GM23338 (cell line): ENCODE measurements around the gene CMTM6. TPM values are rescaled to one million over a fixed set of nuclear protein-coding genes. Genes with fewer than 3 reads are reported as not detected.
A peak's percentile ranks its signal among the peaks of the same experiment; 100 is the strongest.

ENCODE experiments used
- ATAC-seq: fragments of 200-7000 bp; cut with Tn5 transposase; 3 replicates; pipeline ENCODE4 v1.9.1; 2020
- DNase-seq: peaks from one replicate; pipeline ENCODE4 v3.0.0-alpha.2; 2015; ENCODE audit warnings: low spot score
- H2AFZ ChIP-seq: fragments of 200-600 bp; sonication (generic); 2 replicates; pipeline ENCODE4 v1.8.0; 2016; ENCODE audit warnings: antibody characterized with exemption, mild to moderate bottlenecking, moderate library complexity
- H3F3A ChIP-seq: fragments of 200-600 bp; sonication (generic); replicated peaks from 2 replicates; pipeline ENCODE4 v1.8.0; 2017; ENCODE audit warnings: antibody characterized with exemption, mixed run types, low read depth
- H3K27ac ChIP-seq: fragments of 200-600 bp; sonication (generic); 2 replicates; pipeline ENCODE4 v1.6.1; 2016; ENCODE audit warnings: low read depth
- H3K27me3 ChIP-seq: fragments of 200-600 bp; sonication (generic); 2 replicates; pipeline ENCODE4 v1.8.0; 2016; ENCODE audit warnings: mild to moderate bottlenecking, mixed run types, moderate library complexity; ENCODE audit not compliant: insufficient read depth
- H3K36me3 ChIP-seq: fragments of 200-600 bp; sonication (generic); 2 replicates; pipeline ENCODE4 v1.8.0; 2016; ENCODE audit warnings: mild to moderate bottlenecking; ENCODE audit not compliant: insufficient read depth
- H3K4me1 ChIP-seq: fragments of 200-600 bp; sonication (generic); 2 replicates; pipeline ENCODE4 v1.8.0; 2016; ENCODE audit warnings: mild to moderate bottlenecking, moderate library complexity; ENCODE audit not compliant: insufficient read depth
- H3K4me2 ChIP-seq: fragments of 200-600 bp; sonication (generic); 2 replicates; pipeline ENCODE4 v1.7.1; 2017; ENCODE audit warnings: mixed run types
- H3K4me3 ChIP-seq: fragments of 200-600 bp; sonication (generic); 2 replicates; pipeline ENCODE4 v1.6.1; 2016; ENCODE audit warnings: mixed run types
- H3K79me2 ChIP-seq: fragments of 200-600 bp; sonication (generic); replicated peaks from 2 replicates; pipeline ENCODE4 v1.8.0; 2017; ENCODE audit warnings: mild to moderate bottlenecking; ENCODE audit not compliant: insufficient read depth
- H3K9me2 ChIP-seq: fragments of 200-600 bp; sonication (generic); 2 replicates; pipeline ENCODE4 v1.8.0; 2017; ENCODE audit not compliant: insufficient read depth
- H4K20me1 ChIP-seq: fragments of 200-600 bp; sonication (generic); replicated peaks from 2 replicates; pipeline ENCODE4 v1.8.0; 2017; ENCODE audit warnings: mild to moderate bottlenecking; ENCODE audit not compliant: insufficient read depth
- H3K27ac Mint-ChIP-seq: 2 replicates; pipeline ENCODE4 v1.8.0; 2020; ENCODE audit warnings: inconsistent platforms, mild to moderate bottlenecking, moderate library complexity, mixed read lengths
- H3K27me3 Mint-ChIP-seq: 3 replicates; pipeline ENCODE4 v1.8.0; 2022; ENCODE audit warnings: low read depth, mild to moderate bottlenecking, moderate library complexity, mixed read lengths, inconsistent platforms; ENCODE audit not compliant: insufficient read depth, poor library complexity
- H3K36me3 Mint-ChIP-seq: 3 replicates; pipeline ENCODE4 v1.8.0; 2021; ENCODE audit warnings: low read depth, mild to moderate bottlenecking, inconsistent platforms, moderate library complexity, mixed read lengths
- H3K4me1 Mint-ChIP-seq: 3 replicates; pipeline ENCODE4 v1.8.0; 2020; ENCODE audit warnings: mild to moderate bottlenecking, inconsistent platforms, mixed read lengths
- H3K4me3 Mint-ChIP-seq: 3 replicates; pipeline ENCODE4 v1.8.0; 2021; ENCODE audit warnings: moderate library complexity, mild to moderate bottlenecking, inconsistent platforms, mixed read lengths
- H3K9me3 Mint-ChIP-seq: 3 replicates; pipeline ENCODE4 v1.8.0; 2020; ENCODE audit warnings: moderate library complexity, mild to moderate bottlenecking, inconsistent platforms, mixed read lengths
- polyA plus RNA-seq: library from polyadenylated mRNA; unstranded; fragments of >200 nt; fragmentation: Nextera tagmentation; extraction: Ambion mirVana; gene quantifications from 2 replicates; pipeline ENCODE4 v1.2.1, GENCODE V29; 2016
- total RNA-seq: library from RNA; depleted of rRNA; stranded (reverse); fragments of >200 nt; shearing (Covaris generic); gene quantifications from 2 replicates; pipeline ENCODE4 v1.2.3, GENCODE V29; 2014
- TF ChIP-seq, protein P1 (sequence below): IDR thresholded peaks from 2 replicates; pipeline ENCODE4 v1.6.1; 2016; ENCODE audit warnings: antibody characterized with exemption
- TF ChIP-seq, protein P2 (sequence below): fragments of 250-450 bp; sonication (Bioruptor Pico); IDR thresholded peaks from 2 replicates; pipeline ENCODE4 v1.5.0; 2020; ENCODE audit warnings: mild to moderate bottlenecking, moderate library complexity

CMTM6 gene
- total and polyA plus RNA-seq, 2 experiments from 2014 or later: 42.3 to 123 TPM

DNA sequence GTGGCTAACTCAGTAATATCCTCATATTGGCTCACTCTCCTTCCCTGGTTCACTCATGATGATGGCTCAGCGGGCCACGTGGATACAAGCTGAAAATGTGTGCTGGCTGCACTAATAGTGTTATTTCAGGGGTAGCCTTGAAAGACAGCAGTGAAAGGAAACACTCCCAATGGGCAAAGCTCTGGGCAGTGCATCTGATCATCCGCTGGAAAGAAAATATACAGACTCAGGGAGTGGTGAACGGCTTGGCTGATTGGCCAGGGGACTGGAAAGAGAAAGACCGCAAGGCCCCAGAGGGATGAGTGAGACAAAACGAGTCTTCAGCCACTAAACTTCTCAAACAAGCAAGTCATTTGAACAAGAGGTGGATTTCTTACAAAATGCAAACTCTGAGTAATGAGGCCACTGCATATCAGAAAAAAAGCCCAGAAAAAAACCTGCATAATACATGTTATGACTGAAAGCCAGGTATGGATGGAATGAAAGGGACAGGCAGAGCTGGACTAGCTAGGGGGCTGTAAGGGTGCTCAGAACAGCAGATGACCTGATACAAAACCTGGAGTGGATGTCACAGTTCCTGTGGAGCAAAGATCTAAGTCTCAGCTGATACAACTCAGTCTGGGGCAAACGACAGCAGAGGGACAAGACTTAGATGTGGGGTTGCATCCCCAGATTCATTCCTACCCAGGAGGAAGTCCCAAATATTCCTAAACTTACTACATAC is 33.3 kb downstream of the CMTM6 start:
- Histone ChIP-seq H3K27me3 (no peaks in the 10 kb centered on the region), H3K9me2 (peaks cover 5% of the 10 kb centered on the region), H3K4me1 (peaks cover 8% of the 10 kb centered on the region; the same call in 1 of the 2 replicates), H3F3A (no peaks in the 10 kb centered on the region), H2AFZ (no peak overlapping the region), H4K20me1 (no peaks in the 10 kb centered on the region), H3K36me3 (no peaks in the 10 kb centered on the region), H3K4me3 (no peak overlapping the region), H3K79me2 (no peaks in the 10 kb centered on the region), H3K4me2 (no peak overlapping the region), H3K27ac (no peak overlapping the region)
- Mint-ChIP-seq H3K27ac (peak overlapping the region; percentile 34; the same call in 1 of the 2 replicates), H3K36me3 (no peaks in the 10 kb centered on the region; the same call in 1 of the 3 replicates), H3K4me3 (no peak overlapping the region), H3K4me1 (peaks cover 11% of the 10 kb centered on the region), H3K9me3 (no peaks in the 10 kb centered on the region), H3K27me3 (no peaks in the 10 kb centered on the region)
- no peak for ATAC-seq
- no peak for DNase-seq
- TF ChIP-seq, protein P1, sequence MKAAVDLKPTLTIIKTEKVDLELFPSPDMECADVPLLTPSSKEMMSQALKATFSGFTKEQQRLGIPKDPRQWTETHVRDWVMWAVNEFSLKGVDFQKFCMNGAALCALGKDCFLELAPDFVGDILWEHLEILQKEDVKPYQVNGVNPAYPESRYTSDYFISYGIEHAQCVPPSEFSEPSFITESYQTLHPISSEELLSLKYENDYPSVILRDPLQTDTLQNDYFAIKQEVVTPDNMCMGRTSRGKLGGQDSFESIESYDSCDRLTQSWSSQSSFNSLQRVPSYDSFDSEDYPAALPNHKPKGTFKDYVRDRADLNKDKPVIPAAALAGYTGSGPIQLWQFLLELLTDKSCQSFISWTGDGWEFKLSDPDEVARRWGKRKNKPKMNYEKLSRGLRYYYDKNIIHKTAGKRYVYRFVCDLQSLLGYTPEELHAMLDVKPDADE: no peak
- TF ChIP-seq, protein P2, sequence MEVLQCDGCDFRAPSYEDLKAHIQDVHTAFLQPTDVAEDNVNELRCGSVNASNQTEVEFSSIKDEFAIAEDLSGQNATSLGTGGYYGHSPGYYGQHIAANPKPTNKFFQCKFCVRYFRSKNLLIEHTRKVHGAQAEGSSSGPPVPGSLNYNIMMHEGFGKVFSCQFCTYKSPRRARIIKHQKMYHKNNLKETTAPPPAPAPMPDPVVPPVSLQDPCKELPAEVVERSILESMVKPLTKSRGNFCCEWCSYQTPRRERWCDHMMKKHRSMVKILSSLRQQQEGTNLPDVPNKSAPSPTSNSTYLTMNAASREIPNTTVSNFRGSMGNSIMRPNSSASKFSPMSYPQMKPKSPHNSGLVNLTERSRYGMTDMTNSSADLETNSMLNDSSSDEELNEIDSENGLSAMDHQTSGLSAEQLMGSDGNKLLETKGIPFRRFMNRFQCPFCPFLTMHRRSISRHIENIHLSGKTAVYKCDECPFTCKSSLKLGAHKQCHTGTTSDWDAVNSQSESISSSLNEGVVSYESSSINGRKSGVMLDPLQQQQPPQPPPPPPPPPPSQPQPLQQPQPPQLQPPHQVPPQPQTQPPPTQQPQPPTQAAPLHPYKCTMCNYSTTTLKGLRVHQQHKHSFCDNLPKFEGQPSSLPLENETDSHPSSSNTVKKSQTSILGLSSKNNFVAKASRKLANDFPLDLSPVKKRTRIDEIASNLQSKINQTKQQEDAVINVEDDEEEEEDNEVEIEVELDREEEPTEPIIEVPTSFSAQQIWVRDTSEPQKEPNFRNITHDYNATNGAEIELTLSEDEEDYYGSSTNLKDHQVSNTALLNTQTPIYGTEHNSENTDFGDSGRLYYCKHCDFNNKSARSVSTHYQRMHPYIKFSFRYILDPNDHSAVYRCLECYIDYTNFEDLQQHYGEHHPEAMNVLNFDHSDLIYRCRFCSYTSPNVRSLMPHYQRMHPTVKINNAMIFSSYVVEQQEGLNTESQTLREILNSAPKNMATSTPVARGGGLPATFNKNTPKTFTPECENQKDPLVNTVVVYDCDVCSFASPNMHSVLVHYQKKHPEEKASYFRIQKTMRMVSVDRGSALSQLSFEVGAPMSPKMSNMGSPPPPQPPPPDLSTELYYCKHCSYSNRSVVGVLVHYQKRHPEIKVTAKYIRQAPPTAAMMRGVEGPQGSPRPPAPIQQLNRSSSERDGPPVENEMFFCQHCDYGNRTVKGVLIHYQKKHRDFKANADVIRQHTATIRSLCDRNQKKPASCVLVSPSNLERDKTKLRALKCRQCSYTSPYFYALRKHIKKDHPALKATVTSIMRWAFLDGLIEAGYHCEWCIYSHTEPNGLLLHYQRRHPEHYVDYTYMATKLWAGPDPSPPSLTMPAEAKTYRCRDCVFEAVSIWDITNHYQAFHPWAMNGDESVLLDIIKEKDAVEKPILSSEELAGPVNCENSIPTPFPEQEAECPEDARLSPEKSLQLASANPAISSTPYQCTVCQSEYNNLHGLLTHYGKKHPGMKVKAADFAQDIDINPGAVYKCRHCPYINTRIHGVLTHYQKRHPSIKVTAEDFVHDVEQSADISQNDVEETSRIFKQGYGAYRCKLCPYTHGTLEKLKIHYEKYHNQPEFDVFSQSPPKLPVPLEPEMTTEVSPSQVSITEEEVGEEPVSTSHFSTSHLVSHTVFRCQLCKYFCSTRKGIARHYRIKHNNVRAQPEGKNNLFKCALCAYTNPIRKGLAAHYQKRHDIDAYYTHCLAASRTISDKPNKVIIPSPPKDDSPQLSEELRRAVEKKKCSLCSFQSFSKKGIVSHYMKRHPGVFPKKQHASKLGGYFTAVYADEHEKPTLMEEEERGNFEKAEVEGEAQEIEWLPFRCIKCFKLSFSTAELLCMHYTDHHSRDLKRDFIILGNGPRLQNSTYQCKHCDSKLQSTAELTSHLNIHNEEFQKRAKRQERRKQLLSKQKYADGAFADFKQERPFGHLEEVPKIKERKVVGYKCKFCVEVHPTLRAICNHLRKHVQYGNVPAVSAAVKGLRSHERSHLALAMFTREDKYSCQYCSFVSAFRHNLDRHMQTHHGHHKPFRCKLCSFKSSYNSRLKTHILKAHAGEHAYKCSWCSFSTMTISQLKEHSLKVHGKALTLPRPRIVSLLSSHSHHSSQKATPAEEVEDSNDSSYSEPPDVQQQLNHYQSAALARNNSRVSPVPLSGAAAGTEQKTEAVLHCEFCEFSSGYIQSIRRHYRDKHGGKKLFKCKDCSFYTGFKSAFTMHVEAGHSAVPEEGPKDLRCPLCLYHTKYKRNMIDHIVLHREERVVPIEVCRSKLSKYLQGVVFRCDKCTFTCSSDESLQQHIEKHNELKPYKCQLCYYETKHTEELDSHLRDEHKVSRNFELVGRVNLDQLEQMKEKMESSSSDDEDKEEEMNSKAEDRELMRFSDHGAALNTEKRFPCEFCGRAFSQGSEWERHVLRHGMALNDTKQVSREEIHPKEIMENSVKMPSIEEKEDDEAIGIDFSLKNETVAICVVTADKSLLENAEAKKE (CRISPR knock-in tag): no peak
